Transverse colon (tissue), 4 donors: ENCODE data around the gene RPRD1B. TPM values are rescaled to one million over a fixed set of nuclear protein-coding genes. Genes with fewer than 3 reads are reported as not detected.
A peak's percentile ranks its signal among the peaks of the same experiment; 100 is the strongest.

ENCODE experiments used
- DNase-seq: peaks from one replicate; pipeline ENCODE4 v3.0.0-alpha.2; 2019
- H3K27ac ChIP-seq, 4 donors: fragments of 200-600 bp; sonication (generic); 2 replicates each; pipeline ENCODE4 v1.5.1; 2016 to 2018; ENCODE audit warnings: inconsistent platforms in 4 of 4
- H3K27me3 ChIP-seq: fragments of 200-600 bp; sonication (generic); 2 replicates; pipeline ENCODE4 v1.5.1; 2017; ENCODE audit warnings: inconsistent platforms
- H3K36me3 ChIP-seq, 4 donors: fragments of 200-600 bp; sonication (generic); 2 replicates each; pipeline ENCODE4 v1.5.1; 2017 to 2019; ENCODE audit warnings: inconsistent platforms in 4 of 4
- H3K4me1 ChIP-seq, 4 donors: fragments of 200-600 bp; sonication (generic); 2 replicates each; pipeline ENCODE4 v1.5.1; 2017 to 2020; ENCODE audit warnings: inconsistent platforms in 4 of 4
- H3K4me3 ChIP-seq, 4 donors: fragments of 200-600 bp; sonication (generic); 1 replicate in 1 of 4; 2 replicates in 3 of 4; pipeline versions ENCODE4 v1.5.1 to v1.6.1; 2017 to 2019; ENCODE audit warnings: inconsistent platforms in 4 of 4
- H3K9me3 ChIP-seq, 2 donors: fragments of 200-600 bp; sonication (generic); 2 replicates each; pipeline ENCODE4 v1.5.1; 2017 to 2019; ENCODE audit warnings: inconsistent platforms in 2 of 2
- EP300 ChIP-seq: sonication (generic); formaldehyde crosslinking; IDR thresholded peaks from one replicate; pipeline ENCODE4 v1.6.1; 2017; ENCODE audit warnings: antibody characterized with exemption, low read depth
- POLR2A ChIP-seq: fragments of 450-650 bp; IDR thresholded peaks from one replicate; pipeline ENCODE4 v1.6.1; 2016; ENCODE audit warnings: antibody characterized with exemption, mild to moderate bottlenecking, moderate library complexity
- POLR2AphosphoS5 ChIP-seq, 3 donors: sonication (generic); formaldehyde crosslinking; IDR thresholded peaks; one replicate each; pipeline ENCODE4 v1.6.1; 2016; ENCODE audit warnings: antibody characterized with exemption in 3 of 3
- WGBS, 2 donors: methylation state at CpG; one replicate each; pipeline ENCODE4 v1.1.5; 2018; ENCODE audit warnings: low coverage in 1 of 2; 5-methylcytosine and 5-hydroxymethylcytosine counted together
- in situ Hi-C, 4 donors: fragments of 200-750 bp; cut with MboI; loops; one replicate each; pipeline versions ENCODE4 v1.15.0 to v1.15.1; 2017; ENCODE audit warnings: low sequenced_read_pairs in 3 of 4, low pct_ligation_motif_present in 1 of 4, low pct_unique_long_range_greater_than_20kb in 1 of 4
- intact Hi-C: fragments of 100-400 bp; cut with DNase I; formaldehyde crosslinking; loops from one replicate; pipeline ENCODE4 v1.15.1; 2023; ENCODE audit warnings: low total_unique reads
- total RNA-seq, 4 donors: library from RNA; depleted of rRNA; stranded (reverse); fragments of >200 nt; gene quantifications; one replicate each; pipeline ENCODE4 v1.1.0, GENCODE V29; 2016
- TF ChIP-seq, protein P1 (sequence below), 5 experiments: fragments of 200-600 bp in 3 of 5; fragments of 450-650 bp in 2 of 5; sonication (generic) in 3 of 5; IDR thresholded peaks; 1 replicate in 2 of 5; 2 replicates in 3 of 5; pipeline ENCODE4 v1.5.1; 2016 to 2017; ENCODE audit warnings: antibody characterized with exemption in 5 of 5, inconsistent platforms in 3 of 5, mild to moderate bottlenecking in 2 of 5, moderate library complexity in 1 of 5

Gene RPRD1B
- total RNA-seq, 4 donors from 2014 or later, result 16.5 to 35.9 (median 21.0) TPM

DNA sequence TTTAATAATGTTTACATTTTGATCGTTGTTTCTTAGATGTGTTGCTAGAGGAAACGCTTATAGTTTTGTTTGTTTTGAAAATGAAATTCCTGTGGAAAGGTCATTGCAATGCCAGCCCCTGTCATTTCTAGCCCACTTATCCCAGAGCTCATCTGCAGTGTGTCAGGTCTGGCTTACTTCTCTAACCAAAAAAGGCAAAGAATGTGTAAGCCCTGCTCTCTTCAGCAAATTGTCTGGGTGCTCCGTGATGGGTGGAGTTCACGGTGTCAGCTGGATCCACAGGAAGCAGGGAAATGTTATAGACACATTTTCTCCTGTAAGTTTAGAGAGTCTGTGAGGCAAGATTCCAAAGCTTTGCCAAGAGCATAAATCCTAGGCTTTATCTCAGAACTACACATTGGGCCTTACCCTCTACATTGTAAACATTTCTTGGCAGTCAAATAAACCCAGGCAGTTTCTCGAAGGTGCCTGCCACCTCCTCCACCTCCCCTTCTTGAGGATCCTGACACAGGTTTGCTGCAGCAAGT lies 50.9 kb downstream of the RPRD1B start:
- peak overlapping the region; percentile 66 to 83 (median 79) for H3K27ac ChIP-seq
- 24 to 42% methylated on average over 3 to 5 of the region's 5 CpGs for WGBS, 2 donors
- in situ Hi-C loops (no loop called here), intact Hi-C loops (no loop called here)
- peak; percentile 13 to 62 (median 54) for TF ChIP-seq POLR2AphosphoS5 (IDR thresholded peaks at IDR 0.05)
- TF ChIP-seq, protein P1, sequence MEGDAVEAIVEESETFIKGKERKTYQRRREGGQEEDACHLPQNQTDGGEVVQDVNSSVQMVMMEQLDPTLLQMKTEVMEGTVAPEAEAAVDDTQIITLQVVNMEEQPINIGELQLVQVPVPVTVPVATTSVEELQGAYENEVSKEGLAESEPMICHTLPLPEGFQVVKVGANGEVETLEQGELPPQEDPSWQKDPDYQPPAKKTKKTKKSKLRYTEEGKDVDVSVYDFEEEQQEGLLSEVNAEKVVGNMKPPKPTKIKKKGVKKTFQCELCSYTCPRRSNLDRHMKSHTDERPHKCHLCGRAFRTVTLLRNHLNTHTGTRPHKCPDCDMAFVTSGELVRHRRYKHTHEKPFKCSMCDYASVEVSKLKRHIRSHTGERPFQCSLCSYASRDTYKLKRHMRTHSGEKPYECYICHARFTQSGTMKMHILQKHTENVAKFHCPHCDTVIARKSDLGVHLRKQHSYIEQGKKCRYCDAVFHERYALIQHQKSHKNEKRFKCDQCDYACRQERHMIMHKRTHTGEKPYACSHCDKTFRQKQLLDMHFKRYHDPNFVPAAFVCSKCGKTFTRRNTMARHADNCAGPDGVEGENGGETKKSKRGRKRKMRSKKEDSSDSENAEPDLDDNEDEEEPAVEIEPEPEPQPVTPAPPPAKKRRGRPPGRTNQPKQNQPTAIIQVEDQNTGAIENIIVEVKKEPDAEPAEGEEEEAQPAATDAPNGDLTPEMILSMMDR (IDR thresholded peaks at IDR 0.05), result no peak
- H3K27me3 ChIP-seq, result no peaks in the 10 kb centered on the region
- H3K4me1 ChIP-seq, result peaks cover 3 to 32% (median 12%) of the 10 kb centered on the region in 4 donors
- no peaks in the 10 kb centered on the region for H3K9me3 ChIP-seq
- peaks cover 0 to 18% (median 7%) of the 10 kb centered on the region in 4 donors for H3K36me3 ChIP-seq
- DNase-seq, result no peak
- no peak overlapping the region for H3K4me3 ChIP-seq

DNA sequence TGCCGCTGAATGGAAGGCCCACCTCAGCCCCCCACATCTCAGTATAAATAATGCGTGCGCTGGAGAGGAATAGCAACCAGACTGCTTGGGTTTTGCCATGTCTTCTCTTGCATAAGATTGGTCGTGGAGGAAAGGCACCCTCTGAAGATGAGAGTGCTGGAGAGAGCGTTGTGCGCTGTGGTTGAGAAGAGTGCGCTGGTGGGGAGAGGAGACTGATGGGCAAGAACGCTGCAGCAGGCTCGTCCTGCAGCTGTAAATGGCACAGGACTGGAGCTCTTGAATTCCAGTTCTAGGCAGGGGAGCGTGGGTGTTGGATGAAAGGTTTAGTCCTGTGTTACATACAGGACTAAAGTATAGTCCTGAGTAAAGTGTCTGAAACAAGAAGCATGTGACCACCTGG lies 51.5 kb downstream of the RPRD1B start:
- Histone ChIP-seq H3K27me3 (no peaks in the 10 kb centered on the region), H3K27ac (peak overlapping the region; percentile 66 to 83 (median 79)), H3K4me1 (peaks cover 3 to 32% (median 12%) of the 10 kb centered on the region in 4 donors), H3K36me3 (peaks cover 0 to 20% (median 8%) of the 10 kb centered on the region in 4 donors), H3K4me3 (no peak overlapping the region), H3K9me3 (no peaks in the 10 kb centered on the region)
- in situ Hi-C loops, result no loop called here
- 77% methylated on average over 10 of the region's 10 CpGs; no CpG with 5 or more reads in 1 of the 2 donors for WGBS, 2 donors
- no peak for DNase-seq
- TF ChIP-seq, protein P1 (IDR thresholded peaks at IDR 0.05), result no peak
- TF ChIP-seq EP300, result no peak
- no peak for TF ChIP-seq POLR2AphosphoS5 (IDR thresholded peaks at IDR 0.05)
- TF ChIP-seq POLR2A, result no peak
- intact Hi-C loops, result no loop called here

DNA sequence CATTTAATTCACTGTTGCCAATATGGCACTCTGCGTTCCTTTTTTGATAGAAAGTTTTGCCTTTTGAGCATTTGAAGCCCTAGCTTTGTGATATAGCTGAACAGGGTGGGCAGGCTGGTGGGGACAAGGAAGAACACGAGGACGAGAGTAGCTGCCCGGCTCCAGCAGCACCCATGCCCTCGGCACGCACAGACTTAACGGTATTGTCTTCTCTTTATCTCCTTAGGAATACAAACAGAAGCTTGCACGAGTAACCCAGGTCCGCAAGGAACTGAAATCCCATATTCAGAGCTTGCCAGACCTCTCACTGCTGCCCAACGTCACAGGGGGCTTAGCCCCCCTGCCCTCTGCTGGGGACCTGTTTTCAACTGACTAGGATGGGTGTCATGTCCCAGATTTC lies 56.0 kb downstream of the RPRD1B start:
- H3K4me1 ChIP-seq, result peaks cover 0 to 38% (median 13%) of the 10 kb centered on the region in 4 donors
- no peaks in the 10 kb centered on the region for H3K27me3 ChIP-seq
- in situ Hi-C loops, result no loop called here
- H3K9me3 ChIP-seq, result no peaks in the 10 kb centered on the region
- 91 to 100% methylated on average over 1 to 10 of the region's 10 CpGs for WGBS, 2 donors
- no peak overlapping the region for H3K4me3 ChIP-seq
- DNase-seq, result no peak
- intact Hi-C loops, result no loop called here
- TF ChIP-seq, protein P1 (IDR thresholded peaks at IDR 0.05), result no peak
- TF ChIP-seq POLR2A (no peak), EP300 (no peak), POLR2AphosphoS5 (IDR thresholded peaks at IDR 0.05) (no peak)
- peaks cover 0 to 24% (median 8%) of the 10 kb centered on the region in 4 donors for H3K36me3 ChIP-seq
- no peak overlapping the region for H3K27ac ChIP-seq

DNA sequence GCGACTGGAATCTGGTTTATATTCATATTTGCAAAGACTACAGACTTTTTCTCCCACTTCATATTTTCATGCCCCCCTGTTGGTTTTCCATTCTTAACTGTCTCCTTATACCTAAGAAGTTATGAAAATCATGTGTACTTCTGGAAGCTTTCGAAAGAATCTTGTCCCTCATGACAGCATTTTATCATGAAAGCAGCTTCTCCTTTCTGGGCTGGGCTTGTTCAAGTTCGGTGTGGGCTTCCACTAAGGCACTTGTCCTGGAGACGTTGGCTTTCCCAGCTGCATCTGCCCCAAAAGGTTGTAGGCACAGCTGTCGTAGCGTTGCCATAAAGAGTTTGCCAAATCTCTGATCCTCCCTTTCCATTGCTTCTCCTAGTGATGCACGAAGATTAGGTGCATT lies 56.5 kb downstream of the RPRD1B start:
- in situ Hi-C loops, result no loop called here
- WGBS, 2 donors, result 83% methylated on average over 1 to 7 of the region's 7 CpGs

More for the DNA sequence above, 56.5 kb downstream of the RPRD1B start:
- TF ChIP-seq EP300 (no peak), POLR2AphosphoS5 (IDR thresholded peaks at IDR 0.05) (no peak), POLR2A (no peak)
- TF ChIP-seq, protein P1 (IDR thresholded peaks at IDR 0.05), result no peak
- intact Hi-C loops, result no loop called here
- H3K4me3 ChIP-seq, result no peak overlapping the region
- H3K27ac ChIP-seq, result no peak overlapping the region
- peaks cover 0 to 38% (median 14%) of the 10 kb centered on the region in 4 donors for H3K4me1 ChIP-seq
- DNase-seq, result no peak
- H3K27me3 ChIP-seq, result no peaks in the 10 kb centered on the region
- no peaks in the 10 kb centered on the region for H3K9me3 ChIP-seq
- H3K36me3 ChIP-seq, result peaks cover 0 to 24% (median 8%) of the 10 kb centered on the region in 4 donors
